ENCODE data around the gene MPV17L2.
A peak's percentile ranks its signal among the peaks of the same experiment; 100 is the strongest.
"Not testable (repeated sequence)": the region's sequence is repeated elsewhere in the genome, so short reads cannot be mapped to it uniquely, and the experiment has no call there.

Gene MPV17L2

GRCh38 chr19:18192673-18193387, at the start of gene MPV17L2:
TSS of gene MPV17L2 (plus strand) at chr19:18193218. CDS start at chr19:18193282, 64 bp downstream.
- peak; percentile 93 to 96 for DNase-seq (ENCODE audit: low read depth in 2 of 2)

DNA sequence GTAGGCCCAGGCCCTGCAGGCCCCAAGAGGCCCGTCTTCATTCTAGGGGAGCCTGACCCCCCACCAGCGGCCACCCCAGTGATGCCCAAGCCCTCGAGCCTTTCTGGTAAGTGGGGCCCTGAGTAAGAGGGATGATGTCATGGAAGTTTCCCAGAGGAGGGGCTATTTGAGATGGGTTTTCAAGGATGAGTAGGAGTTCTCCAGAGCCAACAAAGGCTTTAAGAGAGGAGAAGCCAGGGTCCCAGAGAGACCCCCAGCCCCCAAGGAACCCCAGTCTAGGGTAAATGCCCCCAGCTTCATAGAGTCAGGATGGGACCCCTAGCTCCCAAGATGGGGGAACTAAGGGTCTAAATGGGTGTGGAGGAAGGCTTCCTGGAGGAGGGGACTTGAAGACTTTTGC, 49.1 kb upstream of the MPV17L2 start:
- no peak for DNase-seq (ENCODE audit: low read depth in 2 of 2)

DNA sequence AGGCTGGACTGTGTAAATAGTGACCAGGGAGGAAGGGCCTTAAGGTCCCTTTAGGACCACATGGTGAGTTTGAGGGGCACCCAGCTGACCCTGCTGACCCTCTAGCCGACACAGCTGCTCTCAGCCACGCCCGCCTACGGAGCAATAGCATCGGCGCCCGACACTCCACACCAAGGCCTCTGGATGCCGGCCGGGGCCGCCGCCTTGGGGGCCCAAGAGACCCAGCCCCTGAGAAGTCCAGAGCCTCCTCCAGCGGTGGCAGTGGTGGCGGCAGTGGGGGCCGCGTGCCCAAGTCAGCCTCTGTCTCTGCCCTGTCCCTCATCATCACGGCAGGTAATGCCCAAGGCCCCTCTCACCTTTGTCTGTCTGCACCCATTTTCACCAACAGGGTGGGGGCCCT, 48.7 kb upstream of the MPV17L2 start:
- DNase-seq (ENCODE audit: low read depth in 2 of 2) = no peak

GRCh38 chr19:18144906-18145305, 48.1 kb upstream of the MPV17L2 start:
- DNase-seq (ENCODE audit: low read depth in 2 of 2) = no peak

DNA sequence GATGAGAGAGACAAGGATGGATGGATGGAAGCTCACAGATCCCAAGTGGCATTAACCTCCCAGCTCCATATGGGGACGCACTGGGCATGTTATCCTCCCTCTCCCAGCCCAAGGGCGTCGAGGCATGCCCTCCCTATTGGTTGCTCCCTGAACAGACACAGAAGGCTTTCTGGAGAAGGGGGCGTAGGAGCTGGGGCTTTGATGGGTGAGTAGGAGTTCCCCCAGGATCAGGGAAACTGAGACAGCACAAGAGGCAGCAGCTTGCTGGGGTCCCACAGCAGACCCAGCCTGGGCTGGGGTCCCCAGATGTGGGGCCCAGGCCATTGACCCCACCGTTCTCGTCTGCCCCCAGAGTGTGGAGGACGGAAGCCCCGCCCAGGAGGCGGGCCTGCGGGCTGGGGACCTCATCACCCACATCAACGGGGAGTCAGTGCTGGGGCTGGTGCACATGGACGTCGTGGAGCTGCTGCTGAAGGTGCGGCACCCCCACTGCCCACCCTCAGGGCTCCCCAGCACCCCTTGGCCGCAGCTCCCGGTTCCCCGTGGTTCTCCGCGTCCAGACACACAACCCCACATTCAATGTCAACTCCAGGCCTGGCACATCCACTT, 47.5 kb upstream of the MPV17L2 start:
- DNase-seq (ENCODE audit: low read depth in 2 of 2) = no peak

DNA sequence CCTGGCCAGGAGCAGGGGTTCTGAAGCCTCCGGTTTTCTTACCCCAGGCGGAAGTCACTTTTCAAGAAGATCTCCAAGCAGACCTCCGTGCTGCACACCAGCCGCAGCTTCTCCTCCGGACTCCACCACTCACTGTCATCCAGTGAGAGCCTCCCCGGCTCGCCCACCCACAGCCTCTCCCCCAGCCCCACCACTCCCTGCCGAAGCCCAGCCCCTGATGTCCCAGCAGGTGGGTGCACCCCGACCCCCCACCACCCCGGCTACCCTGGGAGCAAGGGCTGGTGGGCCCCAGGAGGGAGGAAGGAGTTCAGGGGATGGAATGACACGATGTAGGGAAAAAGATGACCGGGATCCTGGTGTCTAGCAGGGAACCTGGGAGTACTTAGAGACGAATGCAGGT, 45.6 kb upstream of the MPV17L2 start:
- no peak for DNase-seq (ENCODE audit: low read depth in 2 of 2)

DNA sequence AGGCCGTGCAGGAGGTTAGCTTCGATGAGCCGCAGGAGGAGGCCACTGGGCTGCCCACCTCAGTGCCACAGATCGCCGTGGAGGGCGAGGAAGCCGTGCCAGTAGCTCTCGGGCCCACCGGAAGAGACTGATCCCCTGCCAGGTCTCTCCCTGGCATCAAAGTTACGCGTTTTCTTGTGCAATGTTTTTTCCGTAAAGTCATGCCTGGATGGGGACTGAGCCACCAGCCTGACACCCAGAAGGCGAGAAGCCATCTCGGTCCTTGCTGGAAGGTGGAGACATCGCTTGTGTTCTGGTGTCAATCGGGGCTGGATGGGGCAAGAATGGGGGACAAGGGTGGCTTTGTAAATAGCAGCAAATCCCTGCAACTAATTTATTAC, 43.4 kb upstream of the MPV17L2 start:
- DNase-seq (ENCODE audit: low read depth in 2 of 2) = no peak

DNA sequence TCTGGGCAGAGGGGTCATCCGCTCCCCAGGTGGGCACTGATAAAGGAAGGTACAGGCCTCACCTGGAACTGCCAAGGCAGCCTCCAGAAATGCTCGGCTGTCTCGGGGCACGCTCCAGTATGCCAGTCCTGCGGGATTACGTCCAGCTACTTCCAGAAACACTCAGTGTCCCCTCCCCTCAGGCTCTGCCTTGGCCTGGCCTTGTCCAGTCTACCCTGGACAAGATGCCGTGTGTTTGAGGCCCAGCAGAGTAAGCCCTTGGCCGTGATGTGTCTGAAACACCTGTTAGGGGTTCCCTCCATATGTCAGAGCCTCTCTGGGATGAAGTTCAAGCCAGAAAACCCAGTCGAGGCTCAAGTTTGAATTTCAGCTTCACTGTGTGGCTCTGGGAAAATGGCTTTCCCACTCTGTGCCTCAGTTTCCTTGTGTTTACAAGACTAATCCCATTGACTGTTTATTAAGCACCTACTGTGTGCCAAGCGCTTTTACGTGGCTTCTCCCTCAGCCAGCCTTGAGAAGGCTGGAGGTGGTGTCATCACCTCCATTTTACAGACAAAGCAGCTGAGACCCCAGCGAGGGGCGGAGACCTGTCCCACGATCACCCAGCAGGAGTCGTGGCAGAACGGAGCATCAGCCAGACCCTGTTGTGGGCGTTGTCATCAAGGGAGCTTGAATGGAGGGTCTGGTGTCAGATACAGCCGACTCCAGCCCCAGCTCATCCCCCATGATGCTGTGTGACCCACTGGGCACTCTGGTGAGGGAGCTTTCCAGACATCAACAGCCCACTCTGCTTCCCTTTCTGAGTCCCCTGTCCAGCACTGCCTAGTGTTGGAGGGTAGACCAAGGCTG, 42.0 kb upstream of the MPV17L2 start:
- no peak for DNase-seq (ENCODE audit: low read depth in 2 of 2)

DNA sequence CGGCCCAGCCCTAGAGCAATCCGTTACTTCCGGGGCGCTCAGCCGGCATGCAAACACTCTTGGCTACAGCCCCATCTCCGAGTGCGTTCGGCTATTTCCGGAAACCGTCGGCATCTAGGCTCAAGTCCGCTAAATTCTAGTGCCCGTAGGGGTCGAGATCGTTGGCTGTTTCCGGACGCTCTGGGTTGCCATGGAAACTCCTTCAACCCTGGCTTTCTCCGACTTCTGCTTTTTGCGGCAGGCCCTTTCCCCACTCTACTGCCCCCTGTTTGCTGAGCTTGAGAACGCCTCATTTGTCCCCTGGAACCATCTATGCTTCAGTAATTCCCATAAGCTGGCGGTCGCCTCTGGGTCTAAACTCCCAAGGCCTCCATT, 40.6 kb upstream of the MPV17L2 start:
- peak; percentile 98 to 100 for DNase-seq (ENCODE audit: low read depth in 2 of 2)

DNA sequence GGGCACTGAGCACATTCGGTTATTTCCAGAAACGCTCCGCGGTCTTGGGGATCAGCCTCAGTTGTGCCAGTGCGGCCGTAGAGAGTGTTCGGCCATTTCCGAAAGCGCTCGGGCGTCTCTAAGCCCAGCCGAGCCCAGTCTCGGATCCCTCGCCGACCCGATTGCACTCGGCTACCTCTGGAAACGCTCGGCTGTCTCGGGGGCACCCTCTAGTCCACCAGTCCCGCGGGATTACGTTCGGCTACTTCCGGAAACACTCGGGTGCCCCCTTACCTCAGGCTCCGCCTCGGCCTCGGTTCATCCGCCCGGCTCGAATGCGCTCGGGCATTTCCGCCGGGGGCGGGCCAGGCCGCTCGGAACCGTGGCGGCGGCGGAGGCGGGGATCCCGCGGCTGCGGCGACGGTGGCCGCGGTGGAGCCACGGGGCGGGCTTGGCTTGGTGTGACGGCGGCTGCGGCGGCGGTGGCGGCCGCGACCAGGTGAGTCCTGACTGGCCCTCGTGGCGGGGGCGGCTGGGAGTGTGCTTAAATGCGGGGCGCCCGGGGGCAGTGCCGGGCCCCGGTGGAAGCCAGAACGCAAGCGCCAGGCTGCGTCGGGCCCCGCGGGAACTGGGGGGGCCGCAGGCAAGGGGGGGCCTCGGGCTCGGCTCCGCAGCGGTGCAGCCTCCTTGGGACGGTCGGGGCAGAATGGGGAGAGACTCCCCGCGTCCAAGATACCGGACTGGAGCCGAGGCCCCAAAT, 40.0 kb upstream of the MPV17L2 start, which contains the start of gene PIK3R2:
PIK3R2 (plus strand) TSS at position 347 of the 739 bp plus-strand sequence. CDS start 2,717 bp downstream, outside the sequence.
- peak; percentile 100 for DNase-seq (ENCODE audit: low read depth in 2 of 2)

GRCh38 chr19:18153556-18154134, 39.4 kb upstream of the MPV17L2 start:
- no peak for DNase-seq (ENCODE audit: low read depth in 2 of 2)

- no peak for DNase-seq (ENCODE audit: low read depth in 2 of 2)
Observed at GRCh38 chr19:18155095-18156087, 37.6 kb upstream of the MPV17L2 start.

DNA sequence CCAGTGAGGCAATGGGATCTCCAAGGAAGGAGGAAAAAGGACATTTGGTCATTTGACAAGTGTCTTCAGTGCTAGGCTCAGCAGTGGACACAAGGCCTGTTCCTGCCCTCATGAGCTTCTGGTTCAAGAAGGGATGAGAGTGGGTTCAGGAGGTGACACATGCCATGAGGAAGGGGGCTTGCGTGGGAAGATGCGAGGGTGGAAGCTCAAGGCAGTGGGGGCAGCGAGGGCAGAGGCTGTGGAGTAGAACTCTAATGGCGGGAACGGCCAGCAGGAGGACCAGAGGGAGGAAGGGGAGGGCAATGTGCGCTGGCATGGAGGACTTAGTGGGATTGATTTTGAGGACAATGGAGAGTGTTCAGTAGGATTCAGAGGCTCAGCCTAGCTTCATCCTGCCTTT, 36.8 kb upstream of the MPV17L2 start:
- DNase-seq (ENCODE audit: low read depth in 2 of 2) = no peak

GRCh38 chr19:18156841-18157464, 36.1 kb upstream of the MPV17L2 start:
- DNase-seq (ENCODE audit: low read depth in 2 of 2) = no peak

DNA sequence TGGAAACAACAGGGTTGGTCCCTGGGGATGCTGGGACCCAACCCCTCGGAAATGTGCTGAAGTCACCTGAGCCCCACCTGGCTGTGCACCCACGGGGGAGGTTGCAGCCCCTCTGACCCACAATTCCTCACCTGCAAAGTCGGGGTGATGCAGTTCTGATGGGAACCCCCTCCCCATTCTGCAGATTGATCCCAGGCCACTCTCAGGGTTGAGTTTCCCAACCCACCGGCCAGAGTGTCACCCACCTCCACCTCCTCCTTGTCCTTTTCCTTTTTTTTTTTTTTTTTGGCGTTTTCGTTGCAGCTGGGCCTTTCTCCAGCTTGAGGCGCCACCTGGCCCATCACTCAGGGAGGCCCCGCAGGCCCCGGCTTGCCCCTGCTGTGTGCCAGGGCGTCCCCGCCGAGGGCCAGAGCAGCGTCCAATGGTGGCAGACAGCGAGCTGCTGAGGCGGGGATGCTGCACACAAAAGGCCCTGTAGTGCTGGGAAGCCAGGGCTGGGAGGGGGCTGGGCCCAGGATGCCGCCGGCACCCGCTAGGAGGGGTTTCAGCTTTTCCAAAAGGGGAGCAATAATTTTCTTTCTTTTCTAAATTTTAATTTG, 35.5 kb upstream of the MPV17L2 start:
- no peak for DNase-seq (ENCODE audit: low read depth in 2 of 2)

GRCh38 chr19:18158467-18158866, 34.6 kb upstream of the MPV17L2 start:
- DNase-seq (ENCODE audit: low read depth in 2 of 2) = no peak

DNA sequence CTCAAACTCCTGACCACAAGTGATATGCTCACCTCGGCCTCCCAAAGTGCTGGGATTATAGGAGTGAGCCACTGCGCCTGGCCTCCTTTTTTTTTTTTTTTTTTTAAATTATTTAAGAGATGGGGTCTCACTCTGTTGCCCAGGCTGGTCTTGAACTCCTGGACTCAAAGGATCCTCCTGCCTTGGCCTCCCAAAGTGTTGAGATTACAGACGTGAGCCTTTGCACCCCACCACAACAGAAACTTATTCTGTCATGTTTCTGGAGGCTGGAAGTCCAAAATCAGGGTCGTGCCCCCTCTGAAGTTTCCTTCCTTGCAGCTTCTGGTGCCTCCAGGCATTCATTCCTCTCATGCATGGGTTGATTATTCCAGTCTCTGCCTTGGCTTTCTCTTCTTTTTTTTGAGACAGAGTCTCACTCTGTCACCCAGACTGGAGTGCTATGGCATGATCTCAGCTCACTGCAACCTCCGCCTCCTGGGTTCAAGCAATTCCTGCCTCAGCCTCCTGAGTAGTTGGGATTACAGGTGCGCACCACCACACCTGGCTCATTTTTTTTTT, 33.9 kb upstream of the MPV17L2 start:
- DNase-seq (ENCODE audit: low read depth in 2 of 2) = not testable (repeated sequence)

- no peak for DNase-seq (ENCODE audit: low read depth in 2 of 2)
Observed at GRCh38 chr19:18159810-18160209, 33.2 kb upstream of the MPV17L2 start.

DNA sequence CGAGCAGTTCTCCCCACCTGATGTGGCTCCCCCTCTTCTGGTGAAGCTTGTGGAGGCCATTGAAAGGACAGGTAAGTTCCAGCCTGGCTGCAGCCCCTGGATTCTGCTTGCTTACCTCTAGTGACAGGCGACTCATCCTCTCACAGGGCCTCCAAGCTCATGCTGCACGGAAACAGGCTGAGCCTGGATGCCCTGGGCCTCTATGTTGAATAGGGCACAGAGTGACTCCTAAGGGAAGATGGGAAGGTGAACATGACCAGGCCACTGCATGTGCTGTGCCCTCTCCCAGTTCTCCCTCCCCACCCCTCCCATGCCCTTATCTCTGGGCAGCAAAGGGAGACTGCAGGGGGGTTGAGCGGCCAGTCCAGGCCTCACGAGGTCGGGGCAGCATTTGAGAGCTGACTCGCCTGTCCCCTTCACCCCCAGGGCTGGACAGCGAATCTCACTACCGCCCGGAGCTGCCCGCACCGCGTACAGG, 32.5 kb upstream of the MPV17L2 start:
- no peak for DNase-seq (ENCODE audit: low read depth in 2 of 2)
